ENCODE results near the gene ABCC8.
"Not testable (repeated sequence)": the region's sequence is repeated elsewhere in the genome, so short reads cannot be mapped to it uniquely, and the experiment has no call there.

The ABCC8 gene

GRCh38 chr11:17428261-17428660, 48.4 kb downstream of the ABCC8 start:
- no peak for DNase-seq (ENCODE audit: low spot score)

- not testable (repeated sequence) for DNase-seq (ENCODE audit: low spot score)
Observed at GRCh38 chr11:17426233-17426632, 50.4 kb downstream of the ABCC8 start.

GRCh38 chr11:17423533-17424310, 52.9 kb downstream of the ABCC8 start:
- DNase-seq (ENCODE audit: low spot score), result peak; percentile 36

GRCh38 chr11:17421781-17422180, 54.9 kb downstream of the ABCC8 start:
- DNase-seq (ENCODE audit: low spot score), result no peak

- DNase-seq (ENCODE audit: low spot score), result no peak
Observed at GRCh38 chr11:17418444-17419081, 58.1 kb downstream of the ABCC8 start.

- DNase-seq (ENCODE audit: low spot score), result no peak
Observed at GRCh38 chr11:17416492-17416891, 60.2 kb downstream of the ABCC8 start.

- DNase-seq (ENCODE audit: low spot score), result no peak
Observed at GRCh38 chr11:17415523-17416104, 61.0 kb downstream of the ABCC8 start.

- no peak for DNase-seq (ENCODE audit: low spot score)
Observed at GRCh38 chr11:17414992-17415391, 61.7 kb downstream of the ABCC8 start.

- no peak for DNase-seq (ENCODE audit: low spot score)
Observed at GRCh38 chr11:17414317-17414737, 62.3 kb downstream of the ABCC8 start.

GRCh38 chr11:17413414-17414316, 63.0 kb downstream of the ABCC8 start:
- DNase-seq (ENCODE audit: low spot score), result no peak

GRCh38 chr11:17412488-17413180, 64.0 kb downstream of the ABCC8 start:
- no peak for DNase-seq (ENCODE audit: low spot score)

GRCh38 chr11:17411418-17411817, 65.2 kb downstream of the ABCC8 start:
- no peak for DNase-seq (ENCODE audit: low spot score)

- no peak for DNase-seq (ENCODE audit: low spot score)
Observed at GRCh38 chr11:17410606-17411379, 65.9 kb downstream of the ABCC8 start.

GRCh38 chr11:17408641-17409040, 68.0 kb downstream of the ABCC8 start:
- DNase-seq (ENCODE audit: low spot score), result no peak

GRCh38 chr11:17408026-17408425, 68.6 kb downstream of the ABCC8 start:
- no peak for DNase-seq (ENCODE audit: low spot score)

GRCh38 chr11:17407575-17407974, 69.1 kb downstream of the ABCC8 start:
- DNase-seq (ENCODE audit: low spot score), result no peak

- no peak for DNase-seq (ENCODE audit: low spot score)
Observed at GRCh38 chr11:17406818-17407149, 69.9 kb downstream of the ABCC8 start.

- no peak for DNase-seq (ENCODE audit: low spot score)
Observed at GRCh38 chr11:17406082-17406817, 70.4 kb downstream of the ABCC8 start.

- DNase-seq (ENCODE audit: low spot score), result peak; percentile 37
Observed at GRCh38 chr11:17405232-17406005, 71.2 kb downstream of the ABCC8 start.

All from HuH-7 (cell line).